ENCODE results near the gene NRROS. TPM values are rescaled to one million over a fixed set of nuclear protein-coding genes. Genes with fewer than 3 reads are reported as not detected.

Gene NRROS
- total and polyA plus RNA-seq, 7 donors: 0.60 to 7.5 (median 5.8) TPM

DNA sequence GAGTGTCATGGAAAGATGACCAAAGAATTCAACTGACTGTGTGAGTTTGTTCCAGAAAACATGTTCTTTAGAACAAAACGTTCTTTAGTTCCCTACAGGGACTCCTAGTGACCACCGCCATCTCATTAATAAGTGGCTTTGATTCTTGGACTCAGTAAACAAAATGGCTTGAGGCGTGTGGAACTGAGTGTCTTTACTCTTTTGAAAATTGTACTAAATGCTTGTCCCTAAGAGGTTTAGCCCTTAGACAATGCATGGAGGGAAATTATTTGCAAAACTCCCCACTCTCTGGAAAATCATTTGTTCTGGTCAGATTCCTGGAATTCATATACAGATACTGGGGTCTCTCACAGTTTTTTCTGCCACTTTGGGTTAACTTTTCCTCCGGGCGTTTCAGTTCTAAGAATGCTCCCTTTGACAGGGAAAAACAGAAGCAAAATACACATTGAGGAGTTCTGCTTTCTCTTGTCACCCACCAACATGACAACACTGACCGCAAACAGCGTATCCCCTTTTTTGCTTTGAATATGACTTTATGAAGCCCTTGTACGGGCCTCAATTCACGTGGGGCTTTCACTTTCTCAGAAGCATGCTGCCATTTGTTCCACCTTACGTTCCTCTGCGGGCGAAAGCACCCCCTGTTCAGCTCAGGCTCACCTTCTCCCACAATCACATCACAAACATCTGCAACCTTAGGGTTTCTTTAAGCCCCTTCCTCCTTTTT, 15.3 kb upstream of the NRROS start:
- WGBS, 2 donors: 58 to 83% methylated on average over 12 of the region's 12 CpGs
- TF ChIP-seq POLR2AphosphoS5 (IDR thresholded peaks at IDR 0.05): no peak
- TF ChIP-seq POLR2A (IDR thresholded peaks at IDR 0.05): no peak
- peak; percentile 7 to 83 (median 46) for TF ChIP-seq EP300 (IDR thresholded peaks at IDR 0.05)
- TF ChIP-seq, protein P1, sequence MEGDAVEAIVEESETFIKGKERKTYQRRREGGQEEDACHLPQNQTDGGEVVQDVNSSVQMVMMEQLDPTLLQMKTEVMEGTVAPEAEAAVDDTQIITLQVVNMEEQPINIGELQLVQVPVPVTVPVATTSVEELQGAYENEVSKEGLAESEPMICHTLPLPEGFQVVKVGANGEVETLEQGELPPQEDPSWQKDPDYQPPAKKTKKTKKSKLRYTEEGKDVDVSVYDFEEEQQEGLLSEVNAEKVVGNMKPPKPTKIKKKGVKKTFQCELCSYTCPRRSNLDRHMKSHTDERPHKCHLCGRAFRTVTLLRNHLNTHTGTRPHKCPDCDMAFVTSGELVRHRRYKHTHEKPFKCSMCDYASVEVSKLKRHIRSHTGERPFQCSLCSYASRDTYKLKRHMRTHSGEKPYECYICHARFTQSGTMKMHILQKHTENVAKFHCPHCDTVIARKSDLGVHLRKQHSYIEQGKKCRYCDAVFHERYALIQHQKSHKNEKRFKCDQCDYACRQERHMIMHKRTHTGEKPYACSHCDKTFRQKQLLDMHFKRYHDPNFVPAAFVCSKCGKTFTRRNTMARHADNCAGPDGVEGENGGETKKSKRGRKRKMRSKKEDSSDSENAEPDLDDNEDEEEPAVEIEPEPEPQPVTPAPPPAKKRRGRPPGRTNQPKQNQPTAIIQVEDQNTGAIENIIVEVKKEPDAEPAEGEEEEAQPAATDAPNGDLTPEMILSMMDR (IDR thresholded peaks at IDR 0.05): no peak
- Histone ChIP-seq H3K9me3 (no peaks in the 10 kb centered on the region), H3K4me1 (peaks cover 0 to 11% (median 9%) of the 10 kb centered on the region in 4 donors), H3K27me3 (no peaks in the 10 kb centered on the region), H3K4me3 (no peak overlapping the region), H3K36me3 (no peaks in the 10 kb centered on the region), H3K27ac (peak overlapping the region; percentile 52 to 77 (median 70))
- intact Hi-C loops (cut with DNase I): no loop called here
- no peak for DNase-seq

DNA sequence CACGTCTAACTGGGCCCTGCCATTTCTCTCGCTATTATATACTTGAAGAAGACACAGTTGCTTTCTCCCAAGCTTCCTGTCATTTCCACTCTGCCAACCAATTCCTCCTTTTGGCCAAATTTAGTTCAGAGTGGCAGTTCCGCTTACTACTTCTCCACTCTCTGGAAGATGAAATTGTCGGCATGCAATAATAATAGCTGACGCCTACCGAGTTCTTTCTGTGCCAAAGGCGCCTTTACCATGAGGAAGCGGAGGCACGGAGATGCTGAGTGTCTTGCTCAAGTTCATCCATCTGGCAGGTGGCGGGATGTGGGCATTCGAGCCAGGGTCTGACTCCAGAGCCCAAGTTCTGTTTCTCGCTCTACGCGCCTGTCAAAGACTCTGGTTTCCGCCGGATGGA, 14.6 kb upstream of the NRROS start:
- WGBS, 2 donors: 89 to 94% methylated on average over 16 of the region's 16 CpGs
- Histone ChIP-seq H3K4me1 (peaks cover 0 to 7% (median 6%) of the 10 kb centered on the region in 4 donors), H3K27me3 (no peaks in the 10 kb centered on the region), H3K27ac (peak overlapping the region; percentile 52 to 77 (median 70)), H3K36me3 (no peaks in the 10 kb centered on the region), H3K9me3 (no peaks in the 10 kb centered on the region), H3K4me3 (no peak overlapping the region)
- peak in 1 of 4 donors; percentile 22 for TF ChIP-seq POLR2AphosphoS5 (IDR thresholded peaks at IDR 0.05)
- TF ChIP-seq EP300 (IDR thresholded peaks at IDR 0.05): no peak
- intact Hi-C loops (cut with DNase I): no loop called here
- peak; percentile 79 for DNase-seq

DNA sequence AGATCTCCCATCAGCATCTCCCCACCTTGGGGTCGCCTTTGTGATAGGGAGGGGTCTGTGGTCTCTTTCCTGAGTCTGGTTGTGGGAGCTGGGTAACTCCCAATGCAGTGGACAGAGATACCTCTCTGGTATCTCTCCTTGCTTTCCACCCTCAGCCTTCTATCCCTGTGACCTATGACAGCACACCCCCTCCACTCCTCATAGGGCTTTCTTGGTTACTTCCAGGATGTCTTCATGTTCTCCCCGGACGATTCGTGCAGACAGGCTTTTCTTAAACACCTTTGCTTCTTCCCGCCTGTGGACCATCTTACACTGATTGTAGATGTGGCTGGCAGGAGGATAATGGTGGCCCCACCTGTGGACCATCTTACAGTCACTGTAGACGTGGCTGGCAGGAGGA, 14.2 kb upstream of the NRROS start:
- WGBS, 2 donors: 88% methylated on average over 6 of the region's 6 CpGs
- peak overlapping the region; percentile 52 to 77 (median 70) for H3K27ac ChIP-seq
- no peaks in the 10 kb centered on the region for H3K9me3 ChIP-seq
- TF ChIP-seq, protein P1 (IDR thresholded peaks at IDR 0.05): no peak
- TF ChIP-seq POLR2A (IDR thresholded peaks at IDR 0.05) (no peak), POLR2AphosphoS5 (IDR thresholded peaks at IDR 0.05) (no peak), EP300 (IDR thresholded peaks at IDR 0.05) (no peak)
- no peak for DNase-seq
- no peak overlapping the region for H3K4me3 ChIP-seq
- peaks cover 0 to 3% (median 2%) of the 10 kb centered on the region in 4 donors for H3K4me1 ChIP-seq
- no peaks in the 10 kb centered on the region for H3K27me3 ChIP-seq
- no peaks in the 10 kb centered on the region for H3K36me3 ChIP-seq
- intact Hi-C loops (cut with DNase I): no loop called here

DNA sequence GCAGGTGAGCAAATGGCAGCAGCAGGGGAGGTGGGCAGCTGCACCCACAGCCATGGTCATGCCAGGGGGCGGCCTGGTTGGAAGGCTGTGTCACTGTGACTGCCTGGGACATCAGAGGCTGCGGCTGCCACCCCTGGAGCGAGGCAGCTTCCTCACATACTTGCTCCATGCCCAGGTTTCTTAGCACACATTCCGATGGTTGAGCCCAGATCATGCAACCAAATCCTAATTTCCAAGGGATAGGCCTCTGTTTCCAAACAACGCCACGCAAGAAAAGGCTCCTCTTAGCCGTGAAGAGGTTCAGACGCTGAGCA, 11.6 kb upstream of the NRROS start:
- Histone ChIP-seq H3K36me3 (no peaks in the 10 kb centered on the region), H3K27me3 (no peaks in the 10 kb centered on the region), H3K9me3 (no peaks in the 10 kb centered on the region), H3K4me3 (no peak overlapping the region), H3K27ac (no peak overlapping the region), H3K4me1 (peaks cover 0 to 18% (median 10%) of the 10 kb centered on the region in 4 donors)
- WGBS, 2 donors: 95 to 96% methylated on average over 8 of the region's 8 CpGs
- no peak for DNase-seq
- TF ChIP-seq POLR2AphosphoS5 (IDR thresholded peaks at IDR 0.05) (no peak), EP300 (IDR thresholded peaks at IDR 0.05) (no peak), POLR2A (IDR thresholded peaks at IDR 0.05) (no peak)
- TF ChIP-seq, protein P1 (IDR thresholded peaks at IDR 0.05): no peak
- intact Hi-C loops (cut with DNase I): no loop called here

DNA sequence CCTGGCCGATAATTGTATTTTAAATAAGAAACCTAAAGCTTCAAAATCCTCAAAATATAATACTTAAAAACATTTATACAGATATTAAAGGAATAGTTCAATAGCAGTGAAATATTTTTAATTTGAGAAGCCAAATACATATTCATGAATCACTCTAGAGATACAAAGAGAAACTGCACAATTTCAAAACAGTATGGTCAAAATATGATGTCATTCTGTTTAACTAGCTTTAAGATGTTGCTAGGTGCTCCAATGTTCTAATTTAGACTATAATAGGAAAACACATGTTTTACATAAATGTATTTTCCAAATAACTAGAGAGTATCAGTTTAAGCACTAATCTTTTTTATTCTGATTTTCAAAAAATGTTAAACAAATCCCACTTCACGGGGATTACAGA, 10.3 kb upstream of the NRROS start:
- TF ChIP-seq POLR2A (IDR thresholded peaks at IDR 0.05) (no peak), POLR2AphosphoS5 (IDR thresholded peaks at IDR 0.05) (no peak), EP300 (IDR thresholded peaks at IDR 0.05) (no peak)
- TF ChIP-seq, protein P1 (IDR thresholded peaks at IDR 0.05): no peak
- intact Hi-C loops (cut with DNase I): no loop called here
- WGBS, 2 donors: 86 to 94% methylated on average over 2 of the region's 2 CpGs

More for the DNA sequence above, 10.3 kb upstream of the NRROS start:
- no peak for DNase-seq
- Histone ChIP-seq H3K27me3 (no peaks in the 10 kb centered on the region), H3K36me3 (no peaks in the 10 kb centered on the region), H3K4me3 (no peak overlapping the region), H3K27ac (no peak overlapping the region), H3K9me3 (no peaks in the 10 kb centered on the region), H3K4me1 (peaks cover 0 to 27% (median 16%) of the 10 kb centered on the region in 4 donors)
